GM19455 (cell line): ENCODE measurements around the gene MYL7.

Experiments
- ATAC-seq: cut with Tn5 transposase; IDR thresholded peaks from one replicate; pipeline ENCODE4 v1.9.1; 2021; ENCODE audit not compliant: unreplicated experiment

MYL7 gene

GRCh38 chr7:44101966-44102845 is 38.9 kb downstream of the MYL7 start:
- no peak for ATAC-seq

GRCh38 chr7:44101303-44101965 is 39.7 kb downstream of the MYL7 start:
- ATAC-seq: no peak

GRCh38 chr7:44100458-44101302 is 40.5 kb downstream of the MYL7 start:
- no peak for ATAC-seq

- ATAC-seq: no peak
These were observed 41.5 kb downstream of the MYL7 start for GRCh38 chr7:44099669-44100068.

GRCh38 chr7:44098092-44099068 is 42.8 kb downstream of the MYL7 start:
- ATAC-seq: no peak

GRCh38 chr7:44097064-44097932 is 43.8 kb downstream of the MYL7 start:
- peak; percentile 64 for ATAC-seq

GRCh38 chr7:44096326-44096881 is 44.7 kb downstream of the MYL7 start:
- ATAC-seq: no peak

GRCh38 chr7:44095781-44096180 is 45.4 kb downstream of the MYL7 start:
- no peak for ATAC-seq

GRCh38 chr7:44094883-44095592 is 46.1 kb downstream of the MYL7 start:
- no peak for ATAC-seq

- ATAC-seq: no peak
These were observed 46.8 kb downstream of the MYL7 start for GRCh38 chr7:44094365-44094764.

GRCh38 chr7:44093102-44093641 is 48.0 kb downstream of the MYL7 start:
- ATAC-seq: no peak
